ENCODE data around the gene OR52B4. TPM values are rescaled to one million over a fixed set of nuclear protein-coding genes. Genes with fewer than 3 reads are reported as not detected.
"Not testable (repeated sequence)": the region's sequence is repeated elsewhere in the genome, so short reads cannot be mapped to it uniquely, and the experiment has no call there.

The OR52B4 gene
- not detected for total RNA-seq

- Histone ChIP-seq H3K4me1 (ENCODE audit: insufficient read depth, low read length) (no peaks in the 10 kb centered on the region), H3K9me3 (ENCODE audit: low read depth, low read length) (no peaks in the 10 kb centered on the region), H3K4me3 (ENCODE audit: low read length) (no peak within 1 kb of the TSS), H3K27me3 (ENCODE audit: insufficient read depth, low read length) (no peaks in the 10 kb centered on the region)
Measured at GRCh38 chr11:4368286-4368685, at the start of gene OR52B4. Gene OR52B4 (minus strand): TSS chr11:4368386. CDS start chr11:4368295, 91 bp downstream.

GRCh38 chr11:4416816-4417215 is 48.6 kb upstream of the OR52B4 start:
- Histone ChIP-seq H3K27me3 (ENCODE audit: insufficient read depth, low read length) (no peaks in the 10 kb centered on the region), H3K9me3 (ENCODE audit: low read depth, low read length) (no peaks in the 10 kb centered on the region), H3K4me3 (ENCODE audit: low read length) (no peak overlapping the region), H3K4me1 (ENCODE audit: insufficient read depth, low read length) (no peaks in the 10 kb centered on the region)

- Histone ChIP-seq H3K4me1 (ENCODE audit: insufficient read depth, low read length) (no peaks in the 10 kb centered on the region), H3K4me3 (ENCODE audit: low read length) (no peak overlapping the region), H3K27me3 (ENCODE audit: insufficient read depth, low read length) (no peaks in the 10 kb centered on the region), H3K9me3 (ENCODE audit: low read depth, low read length) (no peaks in the 10 kb centered on the region)
Measured at GRCh38 chr11:4416306-4416705, 48.1 kb upstream of the OR52B4 start.

- H3K4me1 ChIP-seq (ENCODE audit: insufficient read depth, low read length); H3K27me3 ChIP-seq (ENCODE audit: insufficient read depth, low read length); H3K4me3 ChIP-seq (ENCODE audit: low read length); H3K9me3 ChIP-seq (ENCODE audit: low read depth, low read length): not testable (repeated sequence)
Measured at GRCh38 chr11:4406206-4406605, 38.0 kb upstream of the OR52B4 start.

- Histone ChIP-seq H3K4me1 (ENCODE audit: insufficient read depth, low read length) (peaks cover 20% of the 10 kb centered on the region), H3K4me3 (ENCODE audit: low read length) (peak overlapping the region; percentile 75), H3K27me3 (ENCODE audit: insufficient read depth, low read length) (no peaks in the 10 kb centered on the region), H3K9me3 (ENCODE audit: low read depth, low read length) (no peaks in the 10 kb centered on the region)
Measured at GRCh38 chr11:4393858-4394223, 25.7 kb upstream of the OR52B4 start.

- peaks cover 20% of the 10 kb centered on the region for H3K4me1 ChIP-seq (ENCODE audit: insufficient read depth, low read length)
- H3K27me3 ChIP-seq (ENCODE audit: insufficient read depth, low read length), result no peaks in the 10 kb centered on the region
- peak within 1 kb of the TSS; percentile 75 for H3K4me3 ChIP-seq (ENCODE audit: low read length)
- H3K9me3 ChIP-seq (ENCODE audit: low read depth, low read length), result no peaks in the 10 kb centered on the region
Measured at GRCh38 chr11:4393209-4393857, 25.1 kb upstream of the OR52B4 start, which contains the start of gene TRIM21. Gene TRIM21 (minus strand): TSS chr11:4393702. CDS start chr11:4390409, 3,293 bp downstream.

- no peaks in the 10 kb centered on the region for H3K27me3 ChIP-seq (ENCODE audit: insufficient read depth, low read length)
- H3K4me3 ChIP-seq (ENCODE audit: low read length), result no peak overlapping the region
- H3K9me3 ChIP-seq (ENCODE audit: low read depth, low read length), result no peaks in the 10 kb centered on the region
- H3K4me1 ChIP-seq (ENCODE audit: insufficient read depth, low read length), result peaks cover 20% of the 10 kb centered on the region
Measured at GRCh38 chr11:4388221-4388620, 20.0 kb upstream of the OR52B4 start.

GRCh38 chr11:4385978-4386740 is 18.0 kb upstream of the OR52B4 start:
- Histone ChIP-seq H3K4me3 (ENCODE audit: low read length) (no peak overlapping the region), H3K27me3 (ENCODE audit: insufficient read depth, low read length) (no peaks in the 10 kb centered on the region), H3K9me3 (ENCODE audit: low read depth, low read length) (no peaks in the 10 kb centered on the region), H3K4me1 (ENCODE audit: insufficient read depth, low read length) (no peaks in the 10 kb centered on the region)

GRCh38 chr11:4381901-4382300 is 13.7 kb upstream of the OR52B4 start:
- no peaks in the 10 kb centered on the region for H3K27me3 ChIP-seq (ENCODE audit: insufficient read depth, low read length)
- no peaks in the 10 kb centered on the region for H3K9me3 ChIP-seq (ENCODE audit: low read depth, low read length)
- H3K4me1 ChIP-seq (ENCODE audit: insufficient read depth, low read length), result no peaks in the 10 kb centered on the region
- no peak overlapping the region for H3K4me3 ChIP-seq (ENCODE audit: low read length)

- Histone ChIP-seq H3K4me1 (ENCODE audit: insufficient read depth, low read length) (no peaks in the 10 kb centered on the region), H3K27me3 (ENCODE audit: insufficient read depth, low read length) (no peaks in the 10 kb centered on the region), H3K4me3 (ENCODE audit: low read length) (no peak overlapping the region), H3K9me3 (ENCODE audit: low read depth, low read length) (no peaks in the 10 kb centered on the region)
Measured at GRCh38 chr11:4375431-4376140, 7.4 kb upstream of the OR52B4 start.

- Histone ChIP-seq H3K4me3 (ENCODE audit: low read length) (no peak overlapping the region), H3K4me1 (ENCODE audit: insufficient read depth, low read length) (no peaks in the 10 kb centered on the region), H3K9me3 (ENCODE audit: low read depth, low read length) (no peaks in the 10 kb centered on the region), H3K27me3 (ENCODE audit: insufficient read depth, low read length) (no peaks in the 10 kb centered on the region)
Measured at GRCh38 chr11:4370166-4370565, 2.0 kb upstream of the OR52B4 start.

- H3K9me3 ChIP-seq (ENCODE audit: low read depth, low read length); H3K4me1 ChIP-seq (ENCODE audit: insufficient read depth, low read length); H3K4me3 ChIP-seq (ENCODE audit: low read length); H3K27me3 ChIP-seq (ENCODE audit: insufficient read depth, low read length): not testable (repeated sequence)
Measured at GRCh38 chr11:4348142-4348541, 20.0 kb downstream of the OR52B4 start.

- H3K4me3 ChIP-seq (ENCODE audit: low read length); H3K27me3 ChIP-seq (ENCODE audit: insufficient read depth, low read length); H3K9me3 ChIP-seq (ENCODE audit: low read depth, low read length); H3K4me1 ChIP-seq (ENCODE audit: insufficient read depth, low read length): not testable (repeated sequence)
Measured at GRCh38 chr11:4345366-4345765, 22.8 kb downstream of the OR52B4 start.

- H3K4me3 ChIP-seq (ENCODE audit: low read length); H3K27me3 ChIP-seq (ENCODE audit: insufficient read depth, low read length); H3K4me1 ChIP-seq (ENCODE audit: insufficient read depth, low read length); H3K9me3 ChIP-seq (ENCODE audit: low read depth, low read length): not testable (repeated sequence)
Measured at GRCh38 chr11:4334356-4334755, 33.8 kb downstream of the OR52B4 start.

All from mononuclear cell (primary cell).